ENCODE measurements around the gene SRP54.

Gene SRP54

GRCh38 chr14:35045798-35046047, 62.9 kb downstream of the SRP54 start:
- peak overlapping the region; percentile 86 for H3K4me3 ChIP-seq (ENCODE audit: low read depth, low read length)
- DNase-seq (ENCODE audit: low read depth) = no peak
- TF ChIP-seq POLR2A (IDR thresholded peaks at IDR 0.05; ENCODE audit: extremely low read depth, insufficient read length) = no peak
- no peak for TF ChIP-seq MAX (IDR thresholded peaks at IDR 0.05; ENCODE audit: low read depth, low read length)
- TF ChIP-seq MYC (IDR thresholded peaks at IDR 0.05; ENCODE audit: low read depth, low read length) = no peak
- TF ChIP-seq CTCF (IDR thresholded peaks at IDR 0.05; ENCODE audit: low read depth, low read length) = no peak

- TF ChIP-seq MAX (IDR thresholded peaks at IDR 0.05; ENCODE audit: low read depth, low read length) = peak; percentile 49
- TF ChIP-seq MYC (IDR thresholded peaks at IDR 0.05; ENCODE audit: low read depth, low read length) = peak; percentile 60; the same call in 1 of the 2 replicates
- no peak for TF ChIP-seq CTCF (IDR thresholded peaks at IDR 0.05; ENCODE audit: low read depth, low read length)
- TF ChIP-seq POLR2A (IDR thresholded peaks at IDR 0.05; ENCODE audit: extremely low read depth, insufficient read length) = peak; percentile 69
- DNase-seq (ENCODE audit: low read depth) = peak; percentile 97
- peak within 1 kb of the TSS; percentile 86 for H3K4me3 ChIP-seq (ENCODE audit: low read depth, low read length)
Observed at GRCh38 chr14:35046048-35046750, 63.4 kb downstream of the SRP54 start, which contains the start of gene FAM177A1. TSS of gene FAM177A1 (plus strand) at chr14:35046272. CDS start at chr14:35046464, 192 bp downstream.

- DNase-seq (ENCODE audit: low read depth) = peak; percentile 15
- TF ChIP-seq MAX (IDR thresholded peaks at IDR 0.05; ENCODE audit: low read depth, low read length) = no peak
- no peak for TF ChIP-seq POLR2A (IDR thresholded peaks at IDR 0.05; ENCODE audit: extremely low read depth, insufficient read length)
- no peak for TF ChIP-seq CTCF (IDR thresholded peaks at IDR 0.05; ENCODE audit: low read depth, low read length)
- no peak for TF ChIP-seq MYC (IDR thresholded peaks at IDR 0.05; ENCODE audit: low read depth, low read length)
- H3K4me3 ChIP-seq (ENCODE audit: low read depth, low read length) = peak overlapping the region; percentile 63
Observed at GRCh38 chr14:35046751-35047536, 64.2 kb downstream of the SRP54 start.

GRCh38 chr14:35047976-35048513, 65.3 kb downstream of the SRP54 start:
- H3K4me3 ChIP-seq (ENCODE audit: low read depth, low read length) = no peak overlapping the region
- TF ChIP-seq MYC (IDR thresholded peaks at IDR 0.05; ENCODE audit: low read depth, low read length) = no peak
- no peak for TF ChIP-seq MAX (IDR thresholded peaks at IDR 0.05; ENCODE audit: low read depth, low read length)
- no peak for TF ChIP-seq POLR2A (IDR thresholded peaks at IDR 0.05; ENCODE audit: extremely low read depth, insufficient read length)
- no peak for TF ChIP-seq CTCF (IDR thresholded peaks at IDR 0.05; ENCODE audit: low read depth, low read length)
- DNase-seq (ENCODE audit: low read depth) = no peak

GRCh38 chr14:35050652-35051051, 67.9 kb downstream of the SRP54 start:
- TF ChIP-seq POLR2A (IDR thresholded peaks at IDR 0.05; ENCODE audit: extremely low read depth, insufficient read length) (no peak), CTCF (IDR thresholded peaks at IDR 0.05; ENCODE audit: low read depth, low read length) (no peak), MYC (IDR thresholded peaks at IDR 0.05; ENCODE audit: low read depth, low read length) (no peak), MAX (IDR thresholded peaks at IDR 0.05; ENCODE audit: low read depth, low read length) (no peak)
- no peak for DNase-seq (ENCODE audit: low read depth)
- no peak overlapping the region for H3K4me3 ChIP-seq (ENCODE audit: low read depth, low read length)
